Measurements from ENCODE around the gene SPECC1. TPM values are rescaled to one million over a fixed set of nuclear protein-coding genes. Genes with fewer than 3 reads are reported as not detected.

SPECC1 gene
- total and polyA plus RNA-seq, 2 of the 4 experiments (the other 2 are of a cell fraction): 16.9 to 26.2 TPM

- H2AK5ac ChIP-seq (ENCODE audit: low read depth, low read length): no peak overlapping the region
- DNase-seq: no peak
- H3K18ac ChIP-seq (ENCODE audit: low read depth, low read length): no peak overlapping the region
- no peak overlapping the region for H4K91ac ChIP-seq (ENCODE audit: insufficient read depth, low read depth, low read length)
- H2BK120ac ChIP-seq (ENCODE audit: low read depth, low read length): no peak overlapping the region
- H2AFZ ChIP-seq (replicated peaks; ENCODE audit: low read length, poor library complexity): no peak overlapping the region
- H3K9me3 ChIP-seq (ENCODE audit: control insufficient read depth, insufficient read depth, low read length): no peaks in the 10 kb centered on the region
- BruUV-seq (replicated peaks): no TSS peak
- CTCF ChIA-PET: no interaction called here
- no peak overlapping the region for H3K4me2 ChIP-seq (ENCODE audit: low read depth, low read length)
- no peak overlapping the region for H3K23ac ChIP-seq (ENCODE audit: low read depth, low read length)
- no peak overlapping the region for H3K27ac ChIP-seq (ENCODE audit: insufficient read depth, low read length)
- no peak overlapping the region for H2BK5ac ChIP-seq (ENCODE audit: low read depth, low read length, poor library complexity, severe bottlenecking)
- no peaks in the 10 kb centered on the region for H3K79me1 ChIP-seq (ENCODE audit: low read depth in 1 of 2, low read length in 2 of 2)
- TF ChIP-seq CHD1 (IDR thresholded peaks at IDR 0.05; ENCODE audit: low read depth, low read length) (no peak), CTCF (conservative IDR thresholded peaks at IDR 0.05; ENCODE audit: low read depth, low read length) (no peak), MAFK (IDR thresholded peaks at IDR 0.05; ENCODE audit: low read depth, low read length) (no peak), MXI1 (IDR thresholded peaks at IDR 0.05; ENCODE audit: borderline replicate concordance, low read depth, low read length) (no peak), CEBPB (IDR thresholded peaks at IDR 0.05; ENCODE audit: low read depth, low read length) (no peak), MAZ (IDR thresholded peaks at IDR 0.05; ENCODE audit: borderline replicate concordance, low read depth, low read length) (no peak), FOS (IDR thresholded peaks at IDR 0.05; ENCODE audit: low read depth, low read length) (no peak), POLR2A (IDR thresholded peaks at IDR 0.05; ENCODE audit: low read depth, low read length) (no peak), RFX5 (IDR thresholded peaks at IDR 0.05; ENCODE audit: low read depth, low read length) (no peak), RCOR1 (IDR thresholded peaks at IDR 0.05; ENCODE audit: insufficient replicate concordance, low read length) (no peak), SMC3 (IDR thresholded peaks at IDR 0.05; ENCODE audit: low read depth, low read length) (no peak), BHLHE40 (IDR thresholded peaks at IDR 0.05; ENCODE audit: low read depth, low read length) (no peak), RAD21 (IDR thresholded peaks at IDR 0.05; ENCODE audit: low read length) (no peak), NFE2L2 (IDR thresholded peaks at IDR 0.05; ENCODE audit: low read depth, low read length) (no peak)
- TF ChIP-seq, protein P1, sequence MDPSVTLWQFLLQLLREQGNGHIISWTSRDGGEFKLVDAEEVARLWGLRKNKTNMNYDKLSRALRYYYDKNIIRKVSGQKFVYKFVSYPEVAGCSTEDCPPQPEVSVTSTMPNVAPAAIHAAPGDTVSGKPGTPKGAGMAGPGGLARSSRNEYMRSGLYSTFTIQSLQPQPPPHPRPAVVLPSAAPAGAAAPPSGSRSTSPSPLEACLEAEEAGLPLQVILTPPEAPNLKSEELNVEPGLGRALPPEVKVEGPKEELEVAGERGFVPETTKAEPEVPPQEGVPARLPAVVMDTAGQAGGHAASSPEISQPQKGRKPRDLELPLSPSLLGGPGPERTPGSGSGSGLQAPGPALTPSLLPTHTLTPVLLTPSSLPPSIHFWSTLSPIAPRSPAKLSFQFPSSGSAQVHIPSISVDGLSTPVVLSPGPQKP (IDR thresholded peaks at IDR 0.05; ENCODE audit: borderline replicate concordance, low read depth, low read length): no peak
- TF ChIP-seq, protein P2, sequence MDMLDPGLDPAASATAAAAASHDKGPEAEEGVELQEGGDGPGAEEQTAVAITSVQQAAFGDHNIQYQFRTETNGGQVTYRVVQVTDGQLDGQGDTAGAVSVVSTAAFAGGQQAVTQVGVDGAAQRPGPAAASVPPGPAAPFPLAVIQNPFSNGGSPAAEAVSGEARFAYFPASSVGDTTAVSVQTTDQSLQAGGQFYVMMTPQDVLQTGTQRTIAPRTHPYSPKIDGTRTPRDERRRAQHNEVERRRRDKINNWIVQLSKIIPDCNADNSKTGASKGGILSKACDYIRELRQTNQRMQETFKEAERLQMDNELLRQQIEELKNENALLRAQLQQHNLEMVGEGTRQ (IDR thresholded peaks at IDR 0.05; ENCODE audit: low read depth, low read length): no peak
- no peaks in the 10 kb centered on the region for H3K36me3 ChIP-seq (ENCODE audit: control insufficient read depth, insufficient read depth, low read length)
- intact Hi-C loops (cut with micrococcal nuclease): no loop called here
- H4K5ac ChIP-seq (ENCODE audit: low read depth, low read length): no peak overlapping the region
- H3K14ac ChIP-seq (replicated peaks; ENCODE audit: low read depth, low read length): no peak overlapping the region
- ATAC-seq (ENCODE audit: low read depth): no peak
- H3K27me3 ChIP-seq (ENCODE audit: control insufficient read depth, insufficient read depth, low read length): no peaks in the 10 kb centered on the region; the same call in 1 of the 2 replicates
- dilution Hi-C loops (cut with HindIII; ENCODE audit: low sequenced_read_pairs, unreplicated experiment): no loop called here
- no peak overlapping the region for H3K9ac ChIP-seq (ENCODE audit: low read depth, low read length)
- H3K4me1 ChIP-seq (ENCODE audit: control insufficient read depth, insufficient read depth, low read length): peaks cover 5% of the 10 kb centered on the region
- no peak overlapping the region for H2AK9ac ChIP-seq (replicated peaks; ENCODE audit: low read depth, low read length, poor library complexity)
- no peak overlapping the region for H4K8ac ChIP-seq (ENCODE audit: low read depth in 2 of 2, low read length in 2 of 2)
- H2BK15ac ChIP-seq (ENCODE audit: low read depth, low read length): no peak overlapping the region
- H3K56ac ChIP-seq (ENCODE audit: extremely low read depth, insufficient read depth, low read length): no peak overlapping the region
- H3K4me3 ChIP-seq (ENCODE audit: insufficient read depth, low read depth, low read length): no peak overlapping the region
- no peak overlapping the region for H3K4ac ChIP-seq (ENCODE audit: low read depth, low read length)
- no peaks in the 10 kb centered on the region for H4K20me1 ChIP-seq (ENCODE audit: insufficient read depth, low read length)
- in situ Hi-C loops (cut with MboI; ENCODE audit: low sequenced_read_pairs): no loop called here
- no peak overlapping the region for H2BK20ac ChIP-seq (ENCODE audit: low read depth, low read length)
- POLR2A ChIA-PET (ENCODE audit: unreplicated experiment): no interaction called here
- WGBS, 2 experiments (ENCODE audit: extremely low coverage in 2 of 2, insufficient read length in 1 of 2): no CpG with 5 or more reads among the region's 1 CpG
- 0 out of 2 replicates have a peak, but pooled peaks cover 3% of the 10 kb centered on the region for H3K9me1 ChIP-seq (ENCODE audit: insufficient read depth, low read length)
Observed at GRCh38 chr17:20118280-20118679, 109.1 kb downstream of the SPECC1 start.

Data from IMR-90 (cell line).